GM21381 (cell line): ENCODE data around the gene CEP70.
"Not testable (repeated sequence)": the region's sequence is repeated elsewhere in the genome, so short reads cannot be mapped to it uniquely, and the experiment has no call there.

ENCODE experiments used
- ATAC-seq: cut with Tn5 transposase; IDR thresholded peaks from one replicate; pipeline ENCODE4 v1.9.1; 2021; ENCODE audit warnings: mild to moderate bottlenecking, moderate library complexity; ENCODE audit not compliant: unreplicated experiment

The CEP70 gene

DNA sequence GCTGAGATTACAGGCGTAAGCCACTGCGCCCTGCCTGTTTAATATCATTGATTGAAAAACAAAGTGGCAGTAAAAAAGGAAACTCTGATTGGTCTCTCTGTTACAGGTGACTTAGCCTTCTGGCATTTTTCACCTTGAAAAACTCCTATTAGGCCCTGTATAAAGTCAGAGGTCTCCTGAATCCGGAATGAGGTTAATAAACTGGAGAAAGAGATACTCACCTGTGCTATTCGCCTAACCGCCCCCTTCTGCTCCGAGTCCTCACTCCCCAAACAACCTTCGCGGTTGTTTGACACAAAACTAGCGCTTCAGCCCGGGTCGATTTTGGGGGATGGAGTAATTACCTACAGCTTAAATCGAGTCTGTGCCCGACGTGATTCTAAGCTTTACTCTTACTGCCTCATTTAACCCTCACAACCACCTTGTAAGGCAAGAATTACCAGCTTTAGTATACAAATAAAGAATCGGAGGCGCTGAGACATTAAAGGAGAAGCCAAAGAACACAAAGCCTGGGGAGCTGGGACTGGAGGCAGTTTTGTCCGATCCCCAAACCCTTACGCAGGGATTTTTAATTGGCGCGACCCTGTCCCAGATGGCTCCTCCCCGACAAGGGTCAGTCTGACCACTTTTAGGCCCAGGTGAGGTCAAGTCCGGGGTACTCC lies 441 bp downstream of the CEP70 start:
- no peak for ATAC-seq

DNA sequence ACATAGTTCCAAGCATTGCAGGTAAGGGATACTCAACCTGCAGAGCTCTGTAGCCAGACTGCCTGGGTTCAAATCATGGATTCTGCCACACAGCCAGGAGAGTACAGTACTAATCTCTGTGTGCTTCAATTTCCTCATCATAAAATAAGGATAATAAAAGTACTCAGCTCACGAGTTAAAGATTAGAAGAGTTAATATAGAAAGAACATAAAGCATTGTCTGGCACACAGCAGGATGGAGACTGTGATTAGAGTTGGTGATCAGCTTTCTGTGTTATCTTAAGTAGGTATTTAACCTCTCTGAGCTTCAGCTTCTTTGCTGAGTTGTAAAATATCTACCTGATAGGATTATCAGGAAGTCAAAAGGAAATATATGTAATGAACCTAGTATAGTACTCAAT lies 2.7 kb downstream of the CEP70 start:
- no peak for ATAC-seq

GRCh38 chr3:138588445-138588844 lies 5.6 kb downstream of the CEP70 start:
- no peak for ATAC-seq

DNA sequence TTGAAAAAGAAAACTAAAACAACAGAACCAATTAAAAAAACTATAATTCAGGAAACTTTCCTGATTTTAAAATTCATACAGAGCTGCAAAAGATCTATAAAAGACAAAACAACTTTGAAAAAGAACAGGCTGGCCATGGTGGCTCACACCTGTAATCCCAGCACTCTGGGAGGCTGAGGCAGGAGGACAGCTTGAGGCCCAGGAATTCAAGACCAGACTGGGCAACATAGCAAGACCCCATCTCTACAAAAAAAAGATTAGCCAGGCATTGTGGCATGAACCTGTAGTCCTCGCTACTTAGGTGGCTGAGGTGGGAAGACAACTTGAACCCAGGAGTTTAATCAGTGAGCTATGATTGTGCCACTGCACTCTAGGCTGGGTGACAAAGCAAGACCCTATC lies 6.7 kb downstream of the CEP70 start:
- no peak for ATAC-seq

DNA sequence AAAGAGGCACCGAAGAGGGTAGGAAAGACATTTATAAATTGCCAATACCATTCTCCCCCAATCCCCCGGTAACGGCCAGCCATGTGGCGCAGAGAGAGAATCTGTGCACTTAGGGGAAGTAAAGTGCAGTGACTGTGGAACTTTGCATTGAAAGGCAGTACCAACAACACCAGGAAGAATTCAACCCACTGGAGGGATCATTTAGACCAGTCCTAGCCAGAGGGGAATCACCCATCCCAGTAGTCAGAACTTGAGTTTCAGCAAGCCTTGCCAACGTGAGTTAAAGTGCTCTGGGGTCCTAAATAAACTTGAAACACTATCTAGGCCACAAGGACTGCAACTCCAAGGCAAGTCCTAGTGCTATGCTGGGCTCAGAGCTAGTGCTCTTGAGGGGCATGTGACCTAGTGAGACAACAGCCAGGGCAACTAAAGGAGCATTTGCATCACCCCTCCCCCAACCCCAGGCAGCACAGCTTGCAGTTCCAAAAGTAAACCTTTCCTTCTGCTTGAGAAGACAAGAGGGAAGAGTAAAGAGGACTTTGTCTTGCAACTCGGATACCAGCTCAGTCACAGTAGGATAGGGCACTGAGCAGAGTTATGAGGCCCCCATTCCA lies 15.0 kb downstream of the CEP70 start:
- ATAC-seq = no peak

DNA sequence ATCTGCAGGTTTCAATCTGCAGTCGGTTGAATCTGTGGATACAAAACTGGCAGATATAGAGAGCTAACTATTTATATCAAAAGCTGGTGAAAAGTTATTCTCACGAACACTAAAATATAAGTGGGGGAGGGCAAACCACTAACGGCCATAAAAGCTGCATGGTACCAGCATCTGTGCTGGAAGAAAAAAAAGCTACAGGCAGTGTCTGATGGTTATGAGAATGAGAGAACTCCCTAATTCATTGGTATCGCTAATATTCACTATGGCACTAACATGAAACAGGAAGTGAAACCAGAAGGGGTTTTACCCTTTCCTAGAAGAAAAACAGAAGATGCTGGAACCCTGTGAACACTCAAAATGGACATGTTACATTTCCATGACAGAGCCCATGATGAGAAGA lies 15.9 kb downstream of the CEP70 start:
- ATAC-seq = peak; percentile 82

DNA sequence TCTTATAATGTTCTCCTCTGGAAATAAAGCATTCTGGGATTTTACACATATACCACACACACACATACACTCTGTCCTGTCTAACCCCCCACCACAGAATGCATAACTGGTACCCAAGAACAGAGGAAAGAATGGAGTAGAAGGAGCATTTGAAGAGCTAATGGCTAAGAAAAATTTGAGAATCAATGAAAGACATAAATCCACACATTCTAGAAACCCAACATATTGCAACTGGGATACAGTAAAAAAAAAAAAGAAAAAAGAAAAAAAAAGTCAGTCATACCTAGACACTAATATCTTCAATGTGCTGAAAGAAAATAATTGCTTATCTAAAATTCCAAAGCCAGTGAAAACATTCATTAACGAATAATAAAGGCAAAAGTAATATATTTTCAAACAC lies 20.9 kb downstream of the CEP70 start:
- no peak for ATAC-seq

- ATAC-seq = not testable (repeated sequence)
These were observed 24.4 kb downstream of the CEP70 start for GRCh38 chr3:138569624-138570023.

- ATAC-seq = no peak
These were observed 25.0 kb downstream of the CEP70 start for GRCh38 chr3:138569090-138569489.

DNA sequence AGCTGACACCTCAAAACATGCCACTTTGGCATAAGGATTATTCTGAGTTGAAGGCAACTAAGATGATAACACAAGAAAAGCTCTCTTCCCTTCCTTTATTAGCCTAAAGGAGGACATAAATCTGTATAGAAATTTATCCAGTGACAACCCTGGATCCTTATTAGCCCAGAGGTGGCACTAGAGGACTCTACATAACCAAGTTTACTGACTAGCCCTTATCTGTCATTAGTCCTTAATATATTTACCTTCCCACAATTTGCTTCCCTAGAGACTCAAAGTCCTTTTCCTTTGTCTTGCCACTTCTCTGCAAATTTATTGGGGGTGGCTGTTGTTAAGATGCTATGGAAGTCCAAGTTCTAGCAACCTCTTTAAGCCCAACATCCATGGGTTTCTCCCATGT lies 26.7 kb downstream of the CEP70 start:
- ATAC-seq = no peak

GRCh38 chr3:138566293-138566692 lies 27.8 kb downstream of the CEP70 start:
- not testable (repeated sequence) for ATAC-seq

- ATAC-seq = not testable (repeated sequence)
These were observed 31.2 kb downstream of the CEP70 start for GRCh38 chr3:138562902-138563301.

GRCh38 chr3:138560501-138560900 lies 33.6 kb downstream of the CEP70 start:
- no peak for ATAC-seq

GRCh38 chr3:138559134-138559533 lies 34.9 kb downstream of the CEP70 start:
- ATAC-seq = no peak

DNA sequence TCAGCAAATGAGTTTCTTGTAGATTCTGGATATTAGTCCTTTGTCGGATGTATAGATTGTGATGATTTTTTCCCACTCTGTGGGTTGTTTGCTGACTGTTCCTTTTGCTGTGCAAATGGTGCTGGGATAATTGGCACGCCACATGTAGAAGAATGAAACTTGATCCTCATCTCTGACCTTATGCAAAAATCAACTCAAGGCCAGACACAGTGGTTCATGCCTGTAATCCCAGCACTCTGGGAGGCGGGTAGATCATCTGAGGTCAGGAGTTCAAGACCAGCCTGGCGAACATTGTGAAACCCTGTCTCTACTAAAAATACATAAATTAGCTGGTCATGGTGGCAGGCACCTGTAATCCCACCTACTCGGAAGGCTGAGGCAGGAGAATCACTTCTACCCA lies 39.3 kb downstream of the CEP70 start:
- not testable (repeated sequence) for ATAC-seq

- ATAC-seq = not testable (repeated sequence)
These were observed 43.1 kb downstream of the CEP70 start for GRCh38 chr3:138550958-138551357.

DNA sequence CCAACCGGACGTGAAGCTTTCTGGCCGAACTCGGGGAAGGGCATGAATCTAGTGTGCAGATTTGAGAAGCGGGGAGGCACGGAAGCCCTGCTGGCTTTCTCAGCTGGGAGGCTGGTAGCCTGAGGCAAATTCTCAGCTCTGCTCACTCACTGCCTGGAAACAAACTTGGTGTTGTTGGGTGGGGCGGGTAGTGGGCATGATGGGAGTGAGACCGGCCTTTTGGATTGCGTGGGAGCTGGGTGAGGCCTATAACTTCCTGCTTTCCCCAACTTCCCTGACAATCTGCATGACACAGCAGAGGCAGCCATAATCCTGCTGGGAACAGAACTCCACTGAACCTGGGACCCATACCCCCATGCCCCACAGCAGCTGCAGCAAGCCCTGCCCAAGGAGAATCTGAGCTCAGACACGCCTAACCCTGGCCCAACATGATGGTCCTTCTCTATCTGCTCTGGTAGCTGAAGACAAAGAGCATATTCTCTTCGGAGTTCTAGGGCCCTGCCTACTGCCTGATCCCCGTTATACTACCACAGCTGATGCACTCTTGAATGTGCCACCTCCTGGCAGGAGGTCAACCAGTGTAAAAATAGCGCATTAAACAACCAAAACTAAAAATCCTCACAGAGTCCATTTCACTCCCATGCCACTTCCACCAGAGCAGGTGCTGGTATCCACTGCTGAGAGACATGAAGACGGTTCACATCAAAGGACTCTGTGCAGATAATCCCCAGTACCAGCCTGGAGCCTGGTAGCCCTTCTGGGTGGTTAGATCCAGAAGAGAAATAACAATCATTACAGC lies 44.7 kb downstream of the CEP70 start:
- ATAC-seq = no peak

DNA sequence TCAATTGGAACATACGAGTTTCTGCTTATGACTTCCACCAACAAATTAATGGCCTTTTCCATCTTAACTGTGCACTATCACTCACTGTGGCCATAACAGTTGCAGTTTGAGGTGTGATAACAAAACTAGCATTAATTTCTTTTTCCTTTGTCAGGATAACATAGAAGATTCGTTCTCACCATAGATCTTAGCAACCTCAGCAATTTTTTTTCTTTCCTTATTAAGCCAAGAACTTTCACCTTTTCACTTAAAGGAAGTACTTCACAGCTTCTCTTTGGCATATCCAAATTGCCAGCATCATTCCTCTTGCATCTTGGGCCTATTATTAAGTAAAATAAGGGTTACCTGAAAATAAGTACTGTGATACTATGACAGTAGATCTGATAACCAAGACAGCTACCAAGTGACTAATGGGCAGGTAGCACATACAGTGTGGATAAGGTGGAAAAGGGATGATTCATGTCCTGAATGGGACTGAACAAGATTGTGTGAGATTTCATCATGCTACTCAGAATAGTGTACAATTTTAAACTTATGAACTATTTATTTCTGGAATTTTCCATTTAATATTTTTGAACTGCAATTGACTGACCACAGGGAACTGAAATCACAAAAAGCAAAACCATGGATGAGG lies 46.6 kb downstream of the CEP70 start:
- ATAC-seq = no peak

DNA sequence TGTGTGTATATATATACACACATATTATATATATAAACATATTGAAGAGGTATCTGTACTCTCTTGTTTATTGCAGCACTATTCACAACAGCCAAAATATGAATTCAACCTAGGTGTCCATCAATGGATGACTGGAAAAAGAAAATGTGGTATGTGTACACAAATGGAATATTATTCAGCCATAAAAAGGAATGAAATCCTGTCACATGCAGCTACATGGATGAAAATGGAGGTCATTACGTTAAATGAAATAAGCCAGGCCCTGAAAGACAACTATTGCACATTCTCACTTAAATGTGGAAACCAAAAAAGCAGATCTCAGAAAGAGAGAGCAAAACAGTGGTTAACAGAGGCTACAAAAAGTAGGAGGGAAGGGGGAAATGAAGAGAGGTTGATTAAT lies 49.5 kb downstream of the CEP70 start:
- no peak for ATAC-seq

GRCh38 chr3:138542977-138543376 lies 51.1 kb downstream of the CEP70 start:
- ATAC-seq = no peak

- no peak for ATAC-seq
These were observed 54.7 kb downstream of the CEP70 start for GRCh38 chr3:138539352-138539751.

- ATAC-seq = not testable (repeated sequence)
These were observed 72.6 kb downstream of the CEP70 start for GRCh38 chr3:138521445-138521844.
